ENCODE measurements around the gene TAOK1. TPM values are rescaled to one million over a fixed set of nuclear protein-coding genes. Genes with fewer than 3 reads are reported as not detected.
"Not testable (repeated sequence)": the region's sequence is repeated elsewhere in the genome, so short reads cannot be mapped to it uniquely, and the experiment has no call there.

TAOK1 gene
- 22.0 and 34.1 TPM in 2 replicates for total RNA-seq

- peak within 1 kb of the TSS; percentile 86 for H3K4me3 ChIP-seq (ENCODE audit: low read depth, low read length)
- no peak for TF ChIP-seq CTCF (conservative IDR thresholded peaks at IDR 0.05; ENCODE audit: low read depth, low read length)
- DNase-seq (ENCODE audit: low read depth) = no peak
These were observed at the start of gene TAOK1 for GRCh38 chr17:29389982-29390850. Gene TAOK1, plus strand, starts transcription at chr17:29390363. Its CDS starts 61,186 bp downstream, at chr17:29451549.

DNA sequence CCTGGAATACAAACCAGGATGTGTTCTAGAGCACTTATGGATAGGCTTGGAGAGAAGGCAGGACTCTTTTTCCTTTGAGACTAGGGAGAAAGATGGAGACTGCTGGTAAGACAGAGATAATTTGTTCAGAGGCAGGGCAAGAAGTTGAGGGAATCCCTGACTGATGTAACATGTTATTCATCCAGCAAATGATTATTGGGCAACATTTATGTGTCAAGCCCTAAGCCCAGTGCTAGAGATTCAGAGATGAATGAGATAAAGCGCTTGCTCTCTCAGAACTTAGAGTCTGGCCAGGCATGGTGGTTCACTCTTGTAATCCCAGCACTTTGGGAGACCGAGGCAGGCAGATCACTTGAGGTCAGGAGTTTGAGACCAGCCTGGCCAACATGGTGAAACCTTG lies 48.4 kb upstream of the TAOK1 start:
- no peak overlapping the region for H3K4me3 ChIP-seq (ENCODE audit: low read depth, low read length)
- peak; percentile 2 for DNase-seq (ENCODE audit: low read depth)
- no peak for TF ChIP-seq CTCF (conservative IDR thresholded peaks at IDR 0.05; ENCODE audit: low read depth, low read length)

DNA sequence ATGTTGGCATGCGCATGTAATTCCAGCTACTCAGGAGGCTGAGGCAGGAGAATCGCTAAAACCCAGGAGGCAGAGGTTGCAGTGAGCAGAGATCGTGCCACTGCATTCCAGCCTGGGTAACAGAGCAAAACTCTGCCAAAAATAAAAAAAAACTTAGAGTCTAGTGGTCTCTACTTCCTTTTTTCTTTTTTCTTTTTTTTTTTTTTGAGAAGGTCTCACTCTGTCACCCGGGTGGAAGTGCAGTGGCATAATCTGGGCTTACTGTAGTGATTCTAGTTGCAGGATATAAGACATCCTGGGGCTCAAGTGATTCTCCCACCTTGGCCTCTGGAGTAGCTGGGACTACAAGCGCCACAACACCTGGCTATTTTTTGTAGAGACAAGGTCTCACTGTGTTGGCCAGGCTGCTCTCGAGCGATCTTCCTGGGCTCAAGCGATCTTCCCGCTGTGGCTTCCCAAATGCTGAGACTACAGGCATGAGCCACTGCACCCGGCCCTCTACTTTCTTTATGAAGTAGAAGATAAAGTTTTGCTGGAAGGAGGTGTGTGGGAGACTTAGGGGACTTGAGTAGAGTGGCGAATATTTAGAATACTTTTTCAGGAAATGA lies 47.9 kb upstream of the TAOK1 start:
- no peak for TF ChIP-seq CTCF (conservative IDR thresholded peaks at IDR 0.05; ENCODE audit: low read depth, low read length)
- no peak overlapping the region for H3K4me3 ChIP-seq (ENCODE audit: low read depth, low read length)
- no peak for DNase-seq (ENCODE audit: low read depth)

- no peak overlapping the region for H3K4me3 ChIP-seq (ENCODE audit: low read depth, low read length)
- TF ChIP-seq CTCF (conservative IDR thresholded peaks at IDR 0.05; ENCODE audit: low read depth, low read length) = no peak
- no peak for DNase-seq (ENCODE audit: low read depth)
These were observed 45.8 kb upstream of the TAOK1 start for GRCh38 chr17:29344201-29344856.

- no peak for TF ChIP-seq CTCF (conservative IDR thresholded peaks at IDR 0.05; ENCODE audit: low read depth, low read length)
- no peak overlapping the region for H3K4me3 ChIP-seq (ENCODE audit: low read depth, low read length)
- DNase-seq (ENCODE audit: low read depth) = no peak
These were observed 45.1 kb upstream of the TAOK1 start for GRCh38 chr17:29345066-29345465.

DNA sequence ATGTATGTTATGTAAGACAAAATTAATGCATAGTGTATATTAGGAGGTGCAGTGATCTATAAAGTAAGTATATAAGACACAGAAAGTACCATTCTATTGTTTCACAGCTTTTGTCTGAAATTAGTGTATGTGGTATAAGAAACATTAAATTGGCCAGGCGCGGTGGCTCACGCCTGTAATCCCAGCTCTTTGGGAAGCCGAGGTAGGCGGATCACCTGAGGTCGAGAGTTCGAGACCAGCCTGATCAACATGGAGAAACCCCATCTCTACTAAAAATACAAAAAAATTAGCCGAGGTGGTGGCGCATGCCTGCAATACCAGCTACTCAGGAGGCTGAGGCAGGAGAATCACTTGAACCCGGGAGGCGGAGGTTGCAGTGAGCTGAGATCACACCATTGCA lies 44.7 kb upstream of the TAOK1 start:
- not testable (repeated sequence) for H3K4me3 ChIP-seq (ENCODE audit: low read depth, low read length)

DNA sequence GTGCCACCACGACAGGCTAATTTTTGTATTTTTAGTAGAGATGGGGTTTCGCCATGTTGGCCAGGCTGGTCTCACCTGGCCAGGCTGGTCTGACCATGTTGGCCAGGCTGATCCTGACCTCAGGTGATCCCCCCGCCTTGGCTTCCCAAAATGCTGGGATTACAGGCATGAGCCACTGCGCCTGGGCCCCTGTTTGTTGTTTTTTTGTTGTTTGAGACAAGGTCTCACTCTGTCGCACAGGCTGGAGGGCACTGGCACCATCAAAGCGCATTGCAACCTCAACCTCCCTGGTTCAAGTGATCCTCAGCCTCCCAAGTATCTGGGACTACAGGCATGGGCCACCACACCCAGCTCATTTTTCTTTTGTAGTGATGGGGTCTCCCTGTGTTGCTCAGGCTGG lies 43.7 kb upstream of the TAOK1 start:
- no peak overlapping the region for H3K4me3 ChIP-seq (ENCODE audit: low read depth, low read length)
- TF ChIP-seq CTCF (conservative IDR thresholded peaks at IDR 0.05; ENCODE audit: low read depth, low read length) = no peak
- DNase-seq (ENCODE audit: low read depth) = no peak

More for the DNA sequence above, 44.7 kb upstream of the TAOK1 start:
- not testable (repeated sequence) for DNase-seq (ENCODE audit: low read depth)

Data from epithelial cell of proximal tubule (primary cell).